ENCODE data around the gene HES5. TPM values are rescaled to one million over a fixed set of nuclear protein-coding genes. Genes with fewer than 3 reads are reported as not detected.

Gene HES5
- total RNA-seq, 2 donors from 2014 or later = 2.7 to 6.2 TPM

DNA sequence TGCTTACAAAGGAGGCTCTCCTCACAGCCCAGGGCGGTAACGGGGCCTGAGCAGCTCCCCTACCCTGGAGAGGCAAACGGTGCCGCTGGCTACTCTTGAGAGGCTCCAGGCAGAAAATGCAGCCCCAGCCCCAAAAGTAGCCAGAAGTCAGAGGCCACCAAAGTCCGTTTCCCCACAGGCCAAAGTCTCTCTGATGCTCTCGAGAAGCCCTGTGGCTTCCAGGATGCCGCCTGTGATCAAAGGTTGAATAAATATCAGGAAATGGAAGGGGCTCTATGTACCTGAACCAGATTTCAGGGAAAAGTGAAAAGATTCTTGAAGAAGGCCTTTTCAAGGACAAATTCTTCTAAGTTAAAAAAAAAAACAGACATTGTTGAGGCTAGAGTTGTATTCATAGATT is 7.8 kb downstream of the HES5 start:
- DNase-seq (no peak), ATAC-seq (no peak)
- intact Hi-C loops (cut with DNase I, micrococcal nuclease) = no loop called here

- intact Hi-C loops (cut with DNase I, micrococcal nuclease) = no loop called here
- no peak for DNase-seq
- no peak for ATAC-seq
These were observed 9.3 kb downstream of the HES5 start for GRCh38 chr1:2520806-2521205.

DNA sequence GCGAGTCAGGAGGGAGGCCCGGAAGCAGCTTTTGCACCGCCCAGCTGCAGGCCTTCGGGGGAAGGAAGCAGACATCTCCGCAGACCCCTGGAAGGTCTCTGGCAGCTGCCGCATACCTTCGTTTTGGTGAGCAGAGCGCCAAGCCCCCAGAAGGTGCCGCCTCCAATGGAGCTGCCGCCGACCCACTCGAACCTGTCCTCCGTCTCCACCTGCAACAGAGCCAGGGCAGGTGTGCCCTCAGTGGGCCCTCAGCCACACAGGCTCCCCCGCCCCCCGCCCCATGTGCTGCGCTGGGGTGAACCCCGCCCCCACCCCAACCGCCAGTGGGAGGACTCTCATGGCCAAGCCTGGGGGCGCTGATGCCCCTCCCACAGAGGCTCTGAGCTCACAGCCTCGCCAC is 9.9 kb downstream of the HES5 start:
- intact Hi-C loops (cut with DNase I, micrococcal nuclease) = no loop called here
- no peak for ATAC-seq

GRCh38 chr1:2519729-2520128 is 10.3 kb downstream of the HES5 start:
- DNase-seq (no peak), ATAC-seq (no peak)
- intact Hi-C loops (cut with DNase I, micrococcal nuclease) = no loop called here

More for the DNA sequence above, 9.9 kb downstream of the HES5 start:
- no peak for DNase-seq

DNA sequence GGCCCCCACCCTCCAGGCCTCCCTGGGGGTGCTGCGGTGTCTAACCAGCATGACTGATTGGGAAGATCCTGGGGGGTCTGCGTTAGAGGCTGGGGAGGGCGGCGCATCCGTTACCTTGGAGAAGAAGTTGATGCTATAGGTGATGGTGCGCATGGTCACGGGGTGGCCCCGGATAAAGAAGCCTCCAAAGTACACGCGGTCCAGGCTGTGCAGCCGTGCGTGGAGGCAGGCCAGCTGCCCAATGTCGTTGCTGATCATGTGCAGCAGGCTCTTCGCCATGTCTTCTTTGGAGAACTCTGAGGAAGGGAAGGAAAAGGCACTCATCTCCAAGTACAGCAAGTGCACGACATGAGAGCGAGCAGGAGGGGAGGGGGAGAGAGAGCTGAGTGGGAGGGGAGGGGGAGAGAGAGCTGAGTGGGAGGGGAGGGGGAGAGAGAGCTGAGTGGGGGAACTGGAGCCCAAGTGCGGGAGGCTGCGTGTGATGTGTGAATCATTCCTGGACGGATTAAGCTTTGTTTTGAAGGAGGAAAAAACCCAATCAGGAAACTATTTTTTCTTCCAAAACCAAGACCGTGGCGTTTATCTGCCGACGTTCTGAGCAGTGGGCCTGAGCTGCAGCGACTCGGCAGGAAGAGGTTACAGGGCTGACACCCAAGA is 10.9 kb downstream of the HES5 start:
- intact Hi-C loops (cut with DNase I, micrococcal nuclease) = no loop called here
- DNase-seq (no peak), ATAC-seq (no peak)

DNA sequence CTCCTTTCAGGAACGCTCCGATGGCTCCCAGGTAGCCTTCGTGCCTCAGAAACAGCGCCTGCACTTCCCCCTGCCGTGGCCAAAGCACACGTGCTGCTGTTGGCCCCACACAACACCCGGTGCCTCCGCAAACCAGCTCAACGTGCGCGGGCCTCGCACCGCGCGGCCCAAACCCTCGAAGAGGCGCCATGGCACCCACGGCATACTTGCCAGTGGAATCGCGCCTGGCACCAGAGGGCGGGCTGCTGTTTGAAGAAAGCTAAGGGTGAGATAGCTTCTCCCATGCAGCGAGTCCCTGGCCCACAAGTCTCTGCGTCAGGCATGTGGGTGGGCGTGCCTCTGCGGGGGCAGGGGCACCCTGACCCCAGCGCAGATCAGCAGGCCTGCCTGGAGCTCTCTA is 11.5 kb downstream of the HES5 start:
- no peak for ATAC-seq
- no peak for DNase-seq
- intact Hi-C loops (cut with DNase I, micrococcal nuclease) = no loop called here

- intact Hi-C loops (cut with DNase I, micrococcal nuclease) = no loop called here
- DNase-seq (no peak), ATAC-seq (no peak)
These were observed 12.1 kb downstream of the HES5 start for GRCh38 chr1:2517966-2518365.

DNA sequence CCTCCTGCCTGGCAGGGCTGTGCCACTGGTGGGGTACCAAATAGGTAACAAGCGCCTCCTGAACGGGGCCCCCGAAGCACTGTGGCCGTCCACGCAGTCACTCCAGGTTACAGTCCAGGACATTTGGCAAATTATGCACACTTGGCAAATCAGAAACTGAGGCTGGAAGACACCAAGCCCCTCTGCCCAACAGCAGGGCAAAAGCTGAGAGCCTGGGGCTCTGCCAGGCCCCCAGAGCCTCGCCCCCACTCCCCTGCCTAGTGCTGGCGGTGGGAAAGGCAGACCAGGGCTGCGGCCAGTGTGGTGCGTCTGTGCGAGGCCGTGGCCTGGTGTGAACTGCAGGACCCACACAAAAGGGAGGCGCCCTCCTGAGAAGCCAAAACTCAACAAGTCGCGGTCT is 13.1 kb downstream of the HES5 start:
- DNase-seq (no peak), ATAC-seq (no peak)
- intact Hi-C loops (cut with DNase I, micrococcal nuclease) = no loop called here

DNA sequence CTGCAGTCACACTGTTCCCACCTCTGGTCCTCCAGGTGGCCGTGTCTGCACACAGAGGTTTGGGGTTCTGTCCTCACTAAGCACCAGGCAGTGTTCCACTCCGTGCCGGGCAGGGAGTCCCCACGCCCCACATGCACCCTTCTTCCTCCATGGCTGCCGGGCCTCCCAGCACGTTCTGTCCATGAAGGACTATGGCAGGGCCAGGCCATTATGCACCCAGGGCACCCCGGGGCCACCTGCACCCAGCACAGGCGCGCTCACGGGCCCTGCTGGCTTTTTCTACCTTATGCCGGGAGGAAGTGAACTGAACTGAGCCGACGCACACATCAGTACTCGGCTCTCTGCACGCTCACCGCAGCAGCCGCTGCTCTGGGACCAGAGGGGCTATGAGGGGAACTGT is 13.9 kb downstream of the HES5 start:
- DNase-seq = no peak
- ATAC-seq = no peak
- intact Hi-C loops (cut with DNase I, micrococcal nuclease) = no loop called here

- ATAC-seq (no peak), DNase-seq (no peak)
- intact Hi-C loops (cut with DNase I, micrococcal nuclease) = no loop called here
These were observed 14.3 kb downstream of the HES5 start for GRCh38 chr1:2515763-2516080.

- intact Hi-C loops (cut with DNase I, micrococcal nuclease) = no loop called here
- DNase-seq = no peak
These were observed 14.9 kb downstream of the HES5 start for GRCh38 chr1:2514863-2515762.

DNA sequence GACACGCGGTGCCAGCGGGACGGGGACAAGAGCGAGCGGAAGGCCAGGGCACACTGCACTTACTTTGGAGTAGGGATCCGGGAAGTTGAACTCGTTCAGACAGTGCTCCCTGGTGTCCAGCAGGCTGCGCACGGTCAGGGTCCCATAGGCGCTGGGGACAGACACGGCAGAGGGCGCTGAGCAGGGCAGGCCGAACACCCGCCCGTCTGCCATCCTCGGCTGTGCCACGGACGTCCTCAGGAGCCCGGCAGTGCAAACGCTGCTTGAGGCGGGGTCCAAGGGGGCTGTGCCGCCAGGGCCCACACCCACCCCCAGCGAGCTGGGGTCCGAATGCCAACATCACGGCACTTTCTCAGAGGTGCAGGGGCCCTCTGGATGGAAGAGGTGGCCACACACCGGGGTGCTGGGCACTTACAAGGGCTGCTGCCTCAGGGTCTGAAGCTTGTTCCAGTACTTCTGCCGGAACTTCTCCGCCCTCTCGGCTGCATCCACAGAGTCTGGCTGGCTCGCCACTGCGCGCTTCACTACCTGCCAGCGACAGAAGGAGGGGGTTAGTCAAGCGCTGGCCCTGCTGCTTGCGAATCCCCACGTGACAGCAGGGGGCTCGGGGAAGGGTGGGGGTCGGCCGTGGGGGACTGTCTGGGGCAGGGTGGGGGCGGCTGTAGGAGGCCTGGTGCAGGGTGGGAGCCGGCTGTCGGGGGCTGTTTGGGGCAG is 16.0 kb downstream of the HES5 start:
- no peak for DNase-seq
- ATAC-seq = no peak
- intact Hi-C loops (cut with DNase I, micrococcal nuclease) = no loop called here

More at GRCh38 chr1:2514863-2515762, 14.9 kb downstream of the HES5 start:
- ATAC-seq = no peak

- intact Hi-C loops (cut with DNase I, micrococcal nuclease) = no loop called here
- DNase-seq = no peak
- no peak for ATAC-seq
These were observed 17.1 kb downstream of the HES5 start for GRCh38 chr1:2512862-2513421.

- intact Hi-C loops (cut with DNase I, micrococcal nuclease) = no loop called here
- DNase-seq (no peak), ATAC-seq (no peak)
These were observed 19.5 kb downstream of the HES5 start for GRCh38 chr1:2510366-2511155.

GRCh38 chr1:2509589-2509988 is 20.5 kb downstream of the HES5 start:
- ATAC-seq = no peak
- intact Hi-C loops (cut with DNase I, micrococcal nuclease) = no loop called here
- no peak for DNase-seq

DNA sequence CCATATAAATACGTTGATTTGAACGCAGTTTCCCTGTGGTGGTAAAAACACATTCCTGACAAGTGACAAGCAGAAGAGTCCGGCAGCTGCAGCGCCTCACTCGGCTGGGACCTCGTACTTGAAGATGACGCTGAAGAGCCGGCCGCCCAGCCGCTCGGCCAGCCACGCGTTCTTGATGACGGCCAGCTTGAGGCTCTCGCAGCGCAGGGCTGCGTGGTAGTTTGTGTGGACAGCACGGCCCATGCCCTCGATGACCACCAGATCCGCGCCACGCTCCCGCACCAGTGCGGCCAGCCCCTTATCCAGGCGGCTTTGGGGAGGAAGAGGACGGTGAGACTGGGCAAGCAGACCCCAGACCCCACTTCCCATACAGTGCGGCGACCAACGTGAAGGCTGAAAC is 21.3 kb downstream of the HES5 start:
- intact Hi-C loops (cut with DNase I, micrococcal nuclease) = no loop called here
- no peak for ATAC-seq
- DNase-seq = no peak

DNA sequence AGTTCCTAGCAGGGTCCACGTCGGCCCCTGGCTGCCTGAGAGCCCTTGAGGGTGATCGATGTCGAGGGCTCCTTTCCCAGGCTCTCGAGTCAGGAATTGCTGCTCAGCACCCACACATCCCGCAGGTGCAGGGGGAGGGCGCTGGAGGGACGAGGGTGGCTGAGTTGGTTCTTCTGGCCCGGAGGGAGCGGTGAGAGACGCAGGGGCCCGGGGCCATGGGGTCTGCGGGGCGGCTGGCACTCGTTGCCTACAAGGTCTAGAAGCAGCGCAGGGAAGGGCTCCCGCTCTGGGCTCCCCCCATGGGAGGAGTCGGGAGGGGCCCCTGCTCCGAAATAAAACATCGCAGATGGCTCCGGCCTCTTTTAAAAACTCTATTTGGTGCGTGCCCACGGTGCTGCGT is 21.9 kb downstream of the HES5 start:
- ATAC-seq (no peak), DNase-seq (no peak)
- intact Hi-C loops (cut with DNase I, micrococcal nuclease) = no loop called here

DNA sequence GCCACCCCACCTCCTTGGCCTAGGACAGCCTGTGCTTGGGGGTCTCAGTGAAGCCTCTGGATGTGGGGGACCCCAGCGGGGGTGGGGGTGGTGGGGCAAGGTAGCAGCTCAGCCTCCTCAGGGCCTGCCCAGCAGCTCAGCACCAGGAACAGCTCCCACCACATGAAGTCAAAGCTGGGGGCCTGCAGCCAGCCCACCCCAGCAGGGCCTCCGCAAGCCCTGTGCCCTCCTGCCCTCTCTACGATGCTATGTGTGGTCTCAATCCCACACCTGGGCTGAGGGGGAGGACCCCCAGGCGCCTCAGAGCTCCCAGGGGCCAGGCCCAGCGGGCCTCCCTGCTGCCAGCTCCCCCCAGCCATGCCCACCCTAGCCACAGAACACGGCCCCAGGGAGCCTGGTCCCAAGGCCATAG is 22.3 kb downstream of the HES5 start:
- DNase-seq (no peak), ATAC-seq (no peak)
- intact Hi-C loops (cut with DNase I, micrococcal nuclease) = no loop called here
